ENCODE results near the gene OGFRL1.

The OGFRL1 gene

DNA sequence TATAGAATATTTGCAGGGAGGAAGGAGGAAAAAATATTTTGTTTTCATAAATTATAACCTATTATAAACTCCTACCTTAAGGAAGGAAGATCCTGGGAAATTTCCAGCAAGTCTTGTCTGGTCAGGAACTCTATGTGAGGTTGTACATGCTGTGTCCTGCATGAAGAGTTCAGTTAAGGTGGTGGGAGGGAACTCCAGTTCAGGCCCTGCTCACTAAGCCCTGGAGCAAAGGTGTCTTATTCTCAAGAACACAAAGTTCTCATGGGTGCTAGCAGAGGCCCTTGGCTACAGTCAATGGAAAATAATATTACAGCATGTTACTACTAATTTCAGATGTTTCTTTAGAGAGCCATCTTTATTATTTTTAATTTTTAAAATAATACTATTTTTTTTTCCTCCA, 3.8 kb upstream of the OGFRL1 start:
- no peak for DNase-seq (ENCODE audit: extremely low read depth in 1 of 2, low read depth in 1 of 2)

DNA sequence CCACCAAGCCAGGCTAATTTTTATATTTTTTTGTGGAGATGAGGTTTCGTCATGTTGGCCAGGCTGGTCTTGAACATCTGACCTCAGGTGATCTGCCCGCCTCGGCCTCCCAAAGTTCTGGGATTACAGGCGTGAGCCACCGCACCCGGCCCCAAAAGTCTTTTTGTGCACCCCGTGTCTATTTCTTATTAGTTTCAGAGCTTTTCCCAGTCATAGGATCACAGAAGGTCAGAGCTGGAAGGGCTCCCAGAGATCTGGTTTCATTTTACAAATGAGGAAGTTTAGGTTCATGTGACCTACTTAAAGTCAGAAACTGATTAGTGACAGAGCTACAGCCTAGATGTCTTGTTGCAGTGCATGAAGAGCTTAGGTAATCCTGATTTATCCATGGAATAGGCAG, 1.6 kb upstream of the OGFRL1 start:
- no peak for DNase-seq (ENCODE audit: extremely low read depth in 1 of 2, low read depth in 1 of 2)

DNA sequence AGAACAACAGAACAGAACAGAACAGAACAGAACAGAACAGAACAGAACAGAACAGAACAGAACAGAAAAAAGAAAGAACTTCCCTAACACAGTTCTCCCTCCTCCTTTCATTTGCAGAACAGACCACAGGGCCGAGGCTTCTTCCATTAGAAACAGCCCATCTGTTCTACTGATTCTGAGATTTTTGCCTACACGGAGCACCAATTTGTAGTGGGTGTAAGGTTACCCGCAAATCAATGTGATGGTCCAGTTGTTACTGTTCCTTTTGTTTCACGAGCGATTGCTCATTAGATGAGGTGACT, 734 bp upstream of the OGFRL1 start:
- no peak for DNase-seq (ENCODE audit: extremely low read depth in 1 of 2, low read depth in 1 of 2)

DNA sequence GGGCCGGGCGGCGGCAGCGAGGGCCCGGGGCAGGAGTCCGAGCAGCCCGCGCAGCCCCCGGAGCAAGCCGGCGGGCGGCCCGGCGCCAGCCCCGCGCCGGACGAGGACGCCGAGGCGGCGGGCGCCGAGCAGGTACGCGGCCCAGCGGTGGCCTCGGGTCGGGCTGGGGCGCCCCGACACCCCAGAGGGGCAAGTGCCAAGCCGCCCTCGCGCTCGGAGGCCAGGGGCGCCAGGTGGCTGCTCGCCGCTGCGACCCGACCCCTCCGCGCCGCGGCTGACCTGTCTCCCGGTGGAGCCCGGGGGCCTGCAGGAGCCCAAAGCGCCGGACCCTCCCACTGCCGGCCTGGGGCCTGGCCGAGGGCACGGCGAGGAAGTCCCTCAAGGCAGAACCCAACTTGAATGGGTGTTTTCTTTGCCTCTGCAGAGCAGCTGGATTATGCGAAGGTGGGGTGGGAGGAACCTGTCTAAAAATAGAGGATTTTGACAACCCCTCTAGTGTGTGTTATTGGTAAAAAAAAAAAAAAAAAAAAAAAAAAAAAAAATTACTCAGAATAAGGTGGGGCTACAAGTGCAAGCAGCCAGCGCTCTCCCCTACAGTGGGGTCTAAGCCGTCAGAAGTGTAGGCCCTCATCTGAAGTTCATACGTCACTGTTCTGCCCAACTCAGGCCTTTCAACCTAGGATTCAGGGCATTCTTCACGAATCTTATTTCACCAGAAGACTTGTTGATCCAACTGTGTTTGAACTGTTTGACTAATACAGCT, 609 bp downstream of the OGFRL1 start:
- no peak for DNase-seq (ENCODE audit: extremely low read depth in 1 of 2, low read depth in 1 of 2)

GRCh38 chr6:71289802-71290175, 1.2 kb downstream of the OGFRL1 start:
- DNase-seq (ENCODE audit: extremely low read depth in 1 of 2, low read depth in 1 of 2), result no peak

- DNase-seq (ENCODE audit: extremely low read depth in 1 of 2, low read depth in 1 of 2), result no peak
Measured at GRCh38 chr6:71290611-71291010, 2.0 kb downstream of the OGFRL1 start.

- DNase-seq (ENCODE audit: extremely low read depth in 1 of 2, low read depth in 1 of 2), result no peak
Measured at GRCh38 chr6:71292001-71292400, 3.4 kb downstream of the OGFRL1 start.

DNA sequence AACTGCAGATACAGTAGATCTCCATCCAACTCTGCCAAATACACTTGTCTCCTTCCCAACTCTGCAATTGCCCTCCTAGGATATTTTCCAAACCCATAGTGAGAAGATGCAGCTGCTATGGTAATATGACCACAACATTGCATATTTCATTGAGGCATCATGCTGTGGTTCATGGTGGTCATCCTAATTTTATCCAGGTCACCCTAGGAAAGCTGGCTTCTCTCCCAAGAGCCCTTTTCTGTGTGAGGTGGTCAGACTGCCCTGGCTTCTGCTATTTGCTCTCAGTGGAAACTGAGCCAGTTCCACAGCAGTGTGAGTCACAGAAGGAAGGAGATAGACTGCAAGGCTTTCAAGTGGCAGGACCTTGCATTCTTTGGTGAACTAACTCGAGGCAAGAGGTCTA, 5.5 kb downstream of the OGFRL1 start:
- DNase-seq (ENCODE audit: extremely low read depth in 1 of 2, low read depth in 1 of 2), result no peak

DNA sequence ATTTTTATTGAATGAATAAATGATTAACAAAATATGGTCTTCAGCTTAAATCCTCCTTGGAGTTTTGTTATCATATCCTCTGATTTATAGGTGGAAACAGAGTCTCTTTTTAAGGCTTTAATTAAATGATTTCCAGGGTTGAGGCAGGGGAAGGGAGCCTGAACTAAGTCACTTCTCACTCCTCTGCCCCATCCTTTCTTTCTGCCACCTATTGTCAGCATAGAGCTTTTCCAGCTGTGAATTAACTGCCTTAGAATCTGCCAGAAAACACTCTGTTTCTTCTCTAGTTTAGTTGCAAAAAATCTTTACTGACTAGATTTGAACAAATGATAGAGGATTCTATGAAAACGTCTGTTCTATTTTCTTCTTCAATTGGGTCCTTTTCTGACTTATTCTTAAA, 9.8 kb downstream of the OGFRL1 start:
- no peak for DNase-seq (ENCODE audit: extremely low read depth in 1 of 2, low read depth in 1 of 2)

GRCh38 chr6:71299541-71300470, 11.2 kb downstream of the OGFRL1 start:
- DNase-seq (ENCODE audit: extremely low read depth in 1 of 2, low read depth in 1 of 2), result no peak

DNA sequence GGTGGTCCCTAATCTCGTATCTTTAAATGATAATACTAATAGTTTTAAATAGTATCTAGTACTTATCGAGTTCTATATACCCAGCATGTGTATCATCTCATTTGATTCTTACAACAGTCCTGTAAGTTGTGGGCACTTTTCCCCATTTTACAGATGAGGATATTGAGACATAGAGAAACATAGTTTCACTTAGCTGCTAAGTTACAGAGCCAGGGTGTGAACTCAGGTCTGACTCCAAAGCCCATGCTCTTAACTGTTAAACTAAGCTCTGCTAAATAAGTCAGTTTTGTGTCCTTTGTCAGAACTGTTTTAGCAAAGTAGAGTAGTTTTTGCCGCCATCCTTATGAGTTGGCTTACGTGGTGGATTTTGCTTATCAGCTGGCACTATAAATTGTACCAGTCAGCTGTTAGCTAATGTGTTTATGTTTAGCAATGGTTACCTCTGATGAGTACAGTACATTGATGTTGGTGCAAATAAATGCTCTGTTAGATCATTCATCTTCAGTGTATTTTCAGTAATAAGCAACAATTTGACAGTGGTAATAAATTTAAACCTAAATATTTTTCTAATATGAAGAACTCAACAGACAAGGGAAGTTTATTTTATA, 12.1 kb downstream of the OGFRL1 start:
- no peak for DNase-seq (ENCODE audit: extremely low read depth in 1 of 2, low read depth in 1 of 2)

DNA sequence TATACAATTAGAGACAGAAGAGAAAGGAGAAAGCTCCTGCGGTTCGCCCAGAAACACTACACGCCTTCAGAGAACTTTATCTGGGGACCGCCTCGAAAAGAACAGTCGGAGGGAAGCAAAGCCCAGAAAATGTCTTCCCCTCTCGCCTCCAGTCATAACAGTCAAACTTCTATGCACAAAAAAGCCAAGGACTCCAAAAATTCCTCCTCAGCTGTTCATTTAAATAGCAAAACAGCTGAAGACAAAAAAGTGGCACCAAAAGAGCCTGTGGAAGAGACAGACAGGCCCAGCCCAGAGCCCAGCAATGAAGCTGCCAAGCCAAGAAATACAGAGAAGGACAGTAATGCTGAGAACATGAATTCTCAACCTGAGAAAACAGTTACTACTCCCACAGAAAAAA, 12.9 kb downstream of the OGFRL1 start:
- no peak for DNase-seq (ENCODE audit: extremely low read depth in 1 of 2, low read depth in 1 of 2)

- no peak for DNase-seq (ENCODE audit: extremely low read depth in 1 of 2, low read depth in 1 of 2)
Measured at GRCh38 chr6:71309656-71310055, 21.0 kb downstream of the OGFRL1 start.

- DNase-seq (ENCODE audit: extremely low read depth in 1 of 2, low read depth in 1 of 2), result no peak
Measured at GRCh38 chr6:71310261-71310660, 21.6 kb downstream of the OGFRL1 start.

- no peak for DNase-seq (ENCODE audit: extremely low read depth in 1 of 2, low read depth in 1 of 2)
Measured at GRCh38 chr6:71312089-71312488, 23.5 kb downstream of the OGFRL1 start.

DNA sequence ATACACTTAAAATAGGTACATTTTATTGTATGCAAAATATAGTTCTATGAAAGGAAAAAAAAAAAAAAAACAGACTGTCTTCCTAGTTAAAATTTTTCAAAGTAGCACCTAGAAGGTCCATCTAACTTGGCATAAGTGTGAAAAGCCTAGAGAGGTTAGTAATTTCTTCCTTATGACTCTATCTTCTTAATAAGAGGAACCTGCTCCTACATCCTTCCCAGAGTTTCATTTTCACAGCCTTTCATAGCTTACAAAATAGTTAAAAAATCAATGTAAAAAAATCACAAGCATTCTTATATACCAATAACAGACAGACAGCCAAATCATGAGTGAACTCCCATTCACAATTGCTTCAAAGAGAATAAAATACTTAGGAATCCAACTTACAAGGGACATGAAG, 28.8 kb downstream of the OGFRL1 start:
- no peak for DNase-seq (ENCODE audit: extremely low read depth in 1 of 2, low read depth in 1 of 2)

DNA sequence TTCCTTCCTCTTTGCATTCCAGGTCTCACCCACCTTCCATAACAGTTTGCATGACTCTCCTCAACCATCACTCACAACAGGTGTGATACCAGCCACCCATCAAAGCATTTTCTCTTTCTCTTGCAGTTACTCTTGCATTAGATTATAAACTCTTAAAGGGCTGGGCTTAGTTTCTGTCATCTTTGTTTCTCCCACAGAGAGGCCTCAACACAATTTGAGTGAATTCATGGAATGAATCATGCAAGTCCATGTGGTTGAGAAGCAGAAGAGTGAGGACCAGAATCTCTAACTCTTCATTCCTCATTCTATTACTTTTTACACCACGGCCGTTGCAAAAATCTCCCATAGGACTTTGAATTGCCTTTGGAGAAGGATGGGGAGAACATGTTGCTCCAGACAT, 31.4 kb downstream of the OGFRL1 start:
- DNase-seq (ENCODE audit: extremely low read depth in 1 of 2, low read depth in 1 of 2), result no peak

GRCh38 chr6:71321314-71321713, 32.7 kb downstream of the OGFRL1 start:
- DNase-seq (ENCODE audit: extremely low read depth in 1 of 2, low read depth in 1 of 2), result no peak

DNA sequence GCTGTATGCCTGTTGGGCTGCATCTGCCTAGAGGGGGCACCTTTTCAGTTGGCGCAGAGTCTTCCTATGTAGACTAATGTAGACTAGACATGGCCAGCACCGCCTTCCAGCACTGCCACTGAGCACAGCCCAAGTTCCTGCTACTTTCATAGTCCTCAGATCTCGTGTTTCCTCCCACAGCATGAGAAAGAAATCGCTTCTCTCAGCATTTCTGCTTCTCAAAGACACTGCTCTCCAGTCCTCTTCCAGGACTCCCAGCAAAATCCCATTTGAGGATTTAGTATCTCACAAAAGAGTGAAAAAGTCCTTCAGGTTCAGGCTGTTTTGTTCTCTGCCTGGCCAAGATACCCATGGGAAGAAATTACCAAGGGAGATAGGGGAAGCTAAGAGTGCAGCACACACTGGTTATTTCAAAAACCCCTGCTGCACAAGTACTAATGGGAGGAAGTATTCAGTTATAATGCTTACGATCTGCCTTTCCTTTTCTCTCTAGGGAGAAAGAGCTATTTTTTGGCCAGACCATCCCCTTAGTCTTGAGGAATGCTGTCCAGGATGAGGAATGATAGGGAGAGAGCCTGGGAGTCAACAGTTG, 35.7 kb downstream of the OGFRL1 start:
- DNase-seq (ENCODE audit: extremely low read depth in 1 of 2, low read depth in 1 of 2), result no peak

GRCh38 chr6:71326611-71327010, 38.0 kb downstream of the OGFRL1 start:
- no peak for DNase-seq (ENCODE audit: extremely low read depth in 1 of 2, low read depth in 1 of 2)

DNA sequence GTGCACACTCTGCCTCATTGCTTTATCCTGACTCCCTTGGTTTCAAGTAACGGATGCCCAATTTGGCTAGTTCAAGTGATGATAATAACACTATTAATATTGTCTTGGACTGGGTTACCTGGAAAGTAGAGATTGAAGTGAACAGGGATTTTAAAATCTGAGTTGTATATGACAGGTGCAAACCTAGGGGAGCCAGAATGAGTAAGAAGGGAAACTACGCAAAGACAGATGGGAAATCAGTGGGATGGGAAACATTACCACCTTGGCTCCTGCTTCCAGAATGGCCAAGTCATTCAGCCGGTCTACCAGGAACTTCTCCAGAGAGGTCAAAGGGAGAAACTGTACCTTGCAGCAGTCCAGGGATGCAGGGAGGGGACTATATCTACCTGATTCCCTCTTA, 41.9 kb downstream of the OGFRL1 start:
- no peak for DNase-seq (ENCODE audit: extremely low read depth in 1 of 2, low read depth in 1 of 2)

GRCh38 chr6:71332012-71332411, 43.4 kb downstream of the OGFRL1 start:
- no peak for DNase-seq (ENCODE audit: extremely low read depth in 1 of 2, low read depth in 1 of 2)
